ENCODE measurements around the gene PREB.
A peak's percentile ranks its signal among the peaks of the same experiment; 100 is the strongest.

DNA sequence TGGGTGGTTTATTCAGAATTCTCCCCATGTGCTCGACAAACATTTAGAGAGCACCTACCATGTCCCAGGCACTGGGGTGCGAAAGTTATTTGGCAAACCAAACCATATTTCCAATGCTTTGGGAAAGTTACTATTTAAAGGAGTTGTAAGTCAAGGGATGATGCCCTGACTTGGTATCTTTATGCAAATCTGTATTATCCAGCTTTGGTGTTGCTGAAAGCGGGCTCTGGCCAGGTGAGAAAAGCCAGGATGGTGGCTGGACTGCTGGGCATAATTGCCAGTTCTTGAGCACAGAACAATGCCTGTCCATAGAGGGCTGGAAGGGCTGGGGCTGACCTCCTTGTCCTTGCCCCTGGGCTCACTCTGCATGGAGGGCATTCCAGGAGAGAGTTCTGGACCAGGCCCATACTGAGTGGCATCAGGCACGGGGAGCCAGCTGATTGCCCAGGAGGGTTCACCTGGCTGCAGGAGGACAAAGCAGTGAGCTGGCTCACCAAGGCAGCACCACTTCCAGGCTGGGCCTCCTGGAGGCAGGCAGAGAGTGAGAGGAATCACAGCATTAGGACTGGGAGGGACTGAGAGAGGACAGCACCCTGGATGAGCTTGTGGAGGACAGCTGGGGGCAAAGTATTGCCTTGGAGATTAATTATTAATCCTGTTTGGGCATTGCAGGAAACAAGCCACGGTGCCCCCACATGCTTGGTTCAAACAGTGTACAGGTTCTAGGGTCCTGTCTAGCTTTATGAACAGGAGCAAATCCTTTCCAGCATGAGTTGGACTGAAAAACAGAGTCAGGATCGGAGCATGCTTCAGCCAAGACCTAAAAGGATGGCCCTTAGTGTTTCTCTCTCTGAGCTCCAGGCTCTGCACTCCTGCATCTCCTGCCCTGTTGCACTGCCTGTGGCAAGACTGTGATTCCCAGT lies 40.7 kb downstream of the PREB start:
- TF ChIP-seq, protein P1, sequence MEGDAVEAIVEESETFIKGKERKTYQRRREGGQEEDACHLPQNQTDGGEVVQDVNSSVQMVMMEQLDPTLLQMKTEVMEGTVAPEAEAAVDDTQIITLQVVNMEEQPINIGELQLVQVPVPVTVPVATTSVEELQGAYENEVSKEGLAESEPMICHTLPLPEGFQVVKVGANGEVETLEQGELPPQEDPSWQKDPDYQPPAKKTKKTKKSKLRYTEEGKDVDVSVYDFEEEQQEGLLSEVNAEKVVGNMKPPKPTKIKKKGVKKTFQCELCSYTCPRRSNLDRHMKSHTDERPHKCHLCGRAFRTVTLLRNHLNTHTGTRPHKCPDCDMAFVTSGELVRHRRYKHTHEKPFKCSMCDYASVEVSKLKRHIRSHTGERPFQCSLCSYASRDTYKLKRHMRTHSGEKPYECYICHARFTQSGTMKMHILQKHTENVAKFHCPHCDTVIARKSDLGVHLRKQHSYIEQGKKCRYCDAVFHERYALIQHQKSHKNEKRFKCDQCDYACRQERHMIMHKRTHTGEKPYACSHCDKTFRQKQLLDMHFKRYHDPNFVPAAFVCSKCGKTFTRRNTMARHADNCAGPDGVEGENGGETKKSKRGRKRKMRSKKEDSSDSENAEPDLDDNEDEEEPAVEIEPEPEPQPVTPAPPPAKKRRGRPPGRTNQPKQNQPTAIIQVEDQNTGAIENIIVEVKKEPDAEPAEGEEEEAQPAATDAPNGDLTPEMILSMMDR (IDR thresholded peaks at IDR 0.05), result peak in 3 of 6 experiments; percentile 28 to 41 (median 31)
- TF ChIP-seq POLR2A (IDR thresholded peaks at IDR 0.05), result peak; percentile 44 to 65
